ENCODE measurements around the gene PLIN5.

Gene PLIN5

GRCh38 chr19:4559569-4559968 lies 24.5 kb upstream of the PLIN5 start, which contains the start of gene SEMA6B:
TSS of gene SEMA6B (minus strand) at chr19:4559684. CDS start at chr19:4558457, 1,227 bp downstream.
- Histone ChIP-seq H2AFZ (ENCODE audit: low read depth, low read length) (no peak within 1 kb of the TSS), H3K36me3 (ENCODE audit: insufficient read depth, low read length) (no peaks in the 10 kb centered on the region), H3K79me2 (ENCODE audit: insufficient read depth, low read length) (no peaks in the 10 kb centered on the region)

GRCh38 chr19:4557971-4558941 lies 23.2 kb upstream of the PLIN5 start:
- no peak overlapping the region for H3K9ac ChIP-seq (ENCODE audit: low read depth, low read length)
- no peaks in the 10 kb centered on the region for H3K27me3 ChIP-seq (ENCODE audit: insufficient read depth, low read length, poor library complexity)
- H3K27ac ChIP-seq (ENCODE audit: low read length): no peak overlapping the region
- no peaks in the 10 kb centered on the region for H4K20me1 ChIP-seq (ENCODE audit: insufficient read depth, low read length)
- ATAC-seq (ENCODE audit: insufficient read depth, low read depth) (peak; percentile 64), DNase-seq (peak; percentile 47)
- H3K9me3 ChIP-seq (ENCODE audit: insufficient read depth, low read length, severe bottlenecking): no peaks in the 10 kb centered on the region
- H3K4me1 ChIP-seq (ENCODE audit: insufficient read depth, low read length): peaks cover 3% of the 10 kb centered on the region; the same call in 1 of the 2 replicates
- H3K4me3 ChIP-seq (ENCODE audit: low read depth in 1 of 2, low read length in 2 of 2): no peak overlapping the region
- no peak overlapping the region; the same call in 1 of the 2 replicates for H3K4me2 ChIP-seq (ENCODE audit: insufficient read depth, low read length)
- no peaks in the 10 kb centered on the region for H3K79me2 ChIP-seq (ENCODE audit: insufficient read depth, low read length)
- no peak for TF ChIP-seq EZH2 (IDR thresholded peaks at IDR 0.05; ENCODE audit: borderline replicate concordance, low read depth, low read length, severe bottlenecking)
- peak; percentile 91 for TF ChIP-seq CTCF (IDR thresholded peaks at IDR 0.05; ENCODE audit: borderline replicate concordance, extremely low read depth, low read length, poor library complexity, severe bottlenecking)
- H3K36me3 ChIP-seq (ENCODE audit: insufficient read depth, low read length): no peaks in the 10 kb centered on the region
- H2AFZ ChIP-seq (ENCODE audit: low read depth, low read length): peak overlapping the region; percentile 45; the same call in 1 of the 2 replicates

More at GRCh38 chr19:4559569-4559968, 24.5 kb upstream of the PLIN5 start, which contains the start of gene SEMA6B:
- Histone ChIP-seq H3K9ac (ENCODE audit: low read depth, low read length) (no peak within 1 kb of the TSS), H3K4me3 (ENCODE audit: low read depth in 1 of 2, low read length in 2 of 2) (no peak within 1 kb of the TSS), H3K4me2 (ENCODE audit: insufficient read depth, low read length) (no peak within 1 kb of the TSS), H3K27ac (ENCODE audit: low read length) (no peak within 1 kb of the TSS), H4K20me1 (ENCODE audit: insufficient read depth, low read length) (no peaks in the 10 kb centered on the region), H3K9me3 (ENCODE audit: insufficient read depth, low read length, severe bottlenecking) (no peaks in the 10 kb centered on the region), H3K27me3 (ENCODE audit: insufficient read depth, low read length, poor library complexity) (no peaks in the 10 kb centered on the region), H3K4me1 (ENCODE audit: insufficient read depth, low read length) (peaks cover 3% of the 10 kb centered on the region; the same call in 1 of the 2 replicates)
- ATAC-seq (ENCODE audit: insufficient read depth, low read depth) (no peak), DNase-seq (no peak)
- TF ChIP-seq CTCF (IDR thresholded peaks at IDR 0.05; ENCODE audit: borderline replicate concordance, extremely low read depth, low read length, poor library complexity, severe bottlenecking) (no peak), EZH2 (IDR thresholded peaks at IDR 0.05; ENCODE audit: borderline replicate concordance, low read depth, low read length, severe bottlenecking) (no peak)

GRCh38 chr19:4557144-4557970 lies 22.3 kb upstream of the PLIN5 start:
- no peaks in the 10 kb centered on the region for H3K36me3 ChIP-seq (ENCODE audit: insufficient read depth, low read length)
- no peak overlapping the region for H3K27ac ChIP-seq (ENCODE audit: low read length)
- no peaks in the 10 kb centered on the region for H3K9me3 ChIP-seq (ENCODE audit: insufficient read depth, low read length, severe bottlenecking)
- TF ChIP-seq EZH2 (IDR thresholded peaks at IDR 0.05; ENCODE audit: borderline replicate concordance, low read depth, low read length, severe bottlenecking) (no peak), CTCF (IDR thresholded peaks at IDR 0.05; ENCODE audit: borderline replicate concordance, extremely low read depth, low read length, poor library complexity, severe bottlenecking) (peak; percentile 58)
- H3K4me1 ChIP-seq (ENCODE audit: insufficient read depth, low read length): peaks cover 3% of the 10 kb centered on the region; the same call in 1 of the 2 replicates
- ATAC-seq (ENCODE audit: insufficient read depth, low read depth): no peak
- H3K9ac ChIP-seq (ENCODE audit: low read depth, low read length): no peak overlapping the region
- no peaks in the 10 kb centered on the region for H4K20me1 ChIP-seq (ENCODE audit: insufficient read depth, low read length)
- no peak overlapping the region for H3K4me3 ChIP-seq (ENCODE audit: low read depth in 1 of 2, low read length in 2 of 2)
- no peaks in the 10 kb centered on the region for H3K27me3 ChIP-seq (ENCODE audit: insufficient read depth, low read length, poor library complexity)
- no peak overlapping the region for H2AFZ ChIP-seq (ENCODE audit: low read depth, low read length)
- no peak overlapping the region for H3K4me2 ChIP-seq (ENCODE audit: insufficient read depth, low read length)
- no peaks in the 10 kb centered on the region for H3K79me2 ChIP-seq (ENCODE audit: insufficient read depth, low read length)
- DNase-seq: no peak
